Sigmoid colon (tissue), 3 donors: ENCODE data around the gene PTPRD.

ENCODE experiments used
- POLR2A ChIP-seq, 2 donors: fragments of 450-650 bp; IDR thresholded peaks; one replicate each; pipeline ENCODE4 v1.6.1; 2016; ENCODE audit warnings: antibody characterized with exemption in 2 of 2, mild to moderate bottlenecking in 2 of 2, moderate library complexity in 2 of 2
- TF ChIP-seq, protein P1 (sequence below), 4 experiments: fragments of 450-650 bp in 3 of 4; fragments of 200-600 bp in 1 of 4; IDR thresholded peaks; one replicate each; pipeline ENCODE4 v1.5.1; 2016 to 2019; ENCODE audit warnings: antibody characterized with exemption in 4 of 4, mild to moderate bottlenecking in 3 of 4, moderate library complexity in 2 of 4

- TF ChIP-seq, protein P1, sequence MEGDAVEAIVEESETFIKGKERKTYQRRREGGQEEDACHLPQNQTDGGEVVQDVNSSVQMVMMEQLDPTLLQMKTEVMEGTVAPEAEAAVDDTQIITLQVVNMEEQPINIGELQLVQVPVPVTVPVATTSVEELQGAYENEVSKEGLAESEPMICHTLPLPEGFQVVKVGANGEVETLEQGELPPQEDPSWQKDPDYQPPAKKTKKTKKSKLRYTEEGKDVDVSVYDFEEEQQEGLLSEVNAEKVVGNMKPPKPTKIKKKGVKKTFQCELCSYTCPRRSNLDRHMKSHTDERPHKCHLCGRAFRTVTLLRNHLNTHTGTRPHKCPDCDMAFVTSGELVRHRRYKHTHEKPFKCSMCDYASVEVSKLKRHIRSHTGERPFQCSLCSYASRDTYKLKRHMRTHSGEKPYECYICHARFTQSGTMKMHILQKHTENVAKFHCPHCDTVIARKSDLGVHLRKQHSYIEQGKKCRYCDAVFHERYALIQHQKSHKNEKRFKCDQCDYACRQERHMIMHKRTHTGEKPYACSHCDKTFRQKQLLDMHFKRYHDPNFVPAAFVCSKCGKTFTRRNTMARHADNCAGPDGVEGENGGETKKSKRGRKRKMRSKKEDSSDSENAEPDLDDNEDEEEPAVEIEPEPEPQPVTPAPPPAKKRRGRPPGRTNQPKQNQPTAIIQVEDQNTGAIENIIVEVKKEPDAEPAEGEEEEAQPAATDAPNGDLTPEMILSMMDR (IDR thresholded peaks at IDR 0.05): no peak
- no peak for TF ChIP-seq POLR2A (IDR thresholded peaks at IDR 0.05)
Observed at GRCh38 chr9:10252174-10252573, 360.6 kb downstream of the PTPRD start.
